KMS-11 (cell line): ENCODE results near the gene CTNNA2.

Experiments used
- H2AFZ ChIP-seq: fragments of 200-600 bp; sonication (generic); 2 replicates; pipeline ENCODE4 v1.6.1; 2016; ENCODE audit warnings: antibody characterized with exemption, mixed run types, low read depth
- H3K27ac ChIP-seq: fragments of 200-600 bp; sonication (generic); 2 replicates; pipeline ENCODE4 v1.6.1; 2016; ENCODE audit warnings: mild to moderate bottlenecking, mixed run types
- H3K27me3 ChIP-seq: fragments of 200-600 bp; sonication (generic); 2 replicates; pipeline ENCODE4 v1.6.1; 2017; ENCODE audit warnings: mild to moderate bottlenecking, low read depth, mixed run types, moderate library complexity; ENCODE audit not compliant: insufficient read depth
- H3K36me3 ChIP-seq: fragments of 200-600 bp; sonication (generic); 2 replicates; pipeline ENCODE4 v1.6.1; 2017; ENCODE audit warnings: mild to moderate bottlenecking, mixed run types; ENCODE audit not compliant: insufficient read depth
- H3K4me1 ChIP-seq: fragments of 200-600 bp; sonication (generic); 2 replicates; pipeline ENCODE4 v1.6.1; 2016; ENCODE audit warnings: mild to moderate bottlenecking, low read depth, mixed run types; ENCODE audit not compliant: poor library complexity, severe bottlenecking
- H3K4me2 ChIP-seq: fragments of 200-600 bp; sonication (generic); 2 replicates; pipeline ENCODE4 v1.7.0; 2016; ENCODE audit warnings: mild to moderate bottlenecking, mixed run types
- H3K4me3 ChIP-seq: fragments of 200-600 bp; sonication (generic); IDR thresholded peaks from 2 replicates; pipeline ENCODE4 v1.6.1; 2017; ENCODE audit warnings: low read depth, low read length, mixed read lengths; ENCODE audit not compliant: insufficient read depth
- H3K79me2 ChIP-seq: fragments of 200-600 bp; sonication (generic); 2 replicates; pipeline ENCODE4 v1.6.1; 2016; ENCODE audit warnings: low read depth, mixed run types; ENCODE audit not compliant: insufficient read depth
- H3K9ac ChIP-seq: fragments of 200-600 bp; sonication (generic); 2 replicates; pipeline ENCODE4 v1.6.1; 2016; ENCODE audit warnings: mild to moderate bottlenecking, mixed run types
- H4K20me1 ChIP-seq: fragments of 200-600 bp; sonication (generic); 2 replicates; pipeline ENCODE4 v1.6.1; 2016; ENCODE audit warnings: mild to moderate bottlenecking, mixed run types; ENCODE audit not compliant: insufficient read depth
- TF ChIP-seq, protein P1 (sequence below): fragments of 200-600 bp; sonication (generic); conservative IDR thresholded peaks from 2 replicates; pipeline ENCODE4 v1.6.1; 2017; ENCODE audit warnings: low read depth, mild to moderate bottlenecking, antibody characterized with exemption, low read length, moderate library complexity, mixed read lengths

Gene CTNNA2

DNA sequence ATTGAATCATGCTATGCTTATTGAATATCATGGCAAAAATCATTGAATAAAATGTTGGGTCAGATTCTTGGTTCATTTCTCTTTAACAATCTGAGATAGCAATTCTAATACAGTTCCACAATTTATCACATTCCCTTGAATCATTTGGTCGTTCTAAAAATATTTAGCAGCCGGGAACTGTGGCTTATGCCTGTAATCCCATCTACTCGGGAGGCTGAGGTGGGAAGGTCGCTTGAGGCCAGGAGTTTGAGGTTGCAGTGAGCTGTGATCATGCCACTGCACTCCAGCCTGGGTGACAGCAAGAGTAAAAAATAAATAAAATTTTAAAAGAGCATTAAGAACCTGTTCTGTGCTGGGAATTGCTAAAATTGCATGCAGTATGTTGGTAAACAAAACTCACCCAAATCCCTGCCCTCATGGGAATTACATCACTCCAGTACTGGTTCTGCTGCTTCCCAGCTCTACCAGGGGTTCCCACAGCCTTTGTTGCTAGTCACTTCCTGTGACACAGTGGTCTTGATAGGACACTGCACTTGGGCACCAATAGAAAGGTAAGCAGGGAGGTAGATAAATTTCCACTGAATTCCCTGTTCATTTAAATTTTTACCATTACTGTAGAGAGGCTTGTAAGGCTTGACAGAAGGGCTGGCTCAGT is 200.4 kb downstream of the CTNNA2 start:
- Histone ChIP-seq H3K79me2 (no peaks in the 10 kb centered on the region), H3K27me3 (no peaks in the 10 kb centered on the region), H4K20me1 (no peaks in the 10 kb centered on the region), H2AFZ (no peak overlapping the region), H3K36me3 (no peaks in the 10 kb centered on the region), H3K4me2 (no peak overlapping the region), H3K4me1 (no peaks in the 10 kb centered on the region), H3K27ac (no peak overlapping the region), H3K4me3 (no peak overlapping the region), H3K9ac (no peak overlapping the region)
- TF ChIP-seq, protein P1, sequence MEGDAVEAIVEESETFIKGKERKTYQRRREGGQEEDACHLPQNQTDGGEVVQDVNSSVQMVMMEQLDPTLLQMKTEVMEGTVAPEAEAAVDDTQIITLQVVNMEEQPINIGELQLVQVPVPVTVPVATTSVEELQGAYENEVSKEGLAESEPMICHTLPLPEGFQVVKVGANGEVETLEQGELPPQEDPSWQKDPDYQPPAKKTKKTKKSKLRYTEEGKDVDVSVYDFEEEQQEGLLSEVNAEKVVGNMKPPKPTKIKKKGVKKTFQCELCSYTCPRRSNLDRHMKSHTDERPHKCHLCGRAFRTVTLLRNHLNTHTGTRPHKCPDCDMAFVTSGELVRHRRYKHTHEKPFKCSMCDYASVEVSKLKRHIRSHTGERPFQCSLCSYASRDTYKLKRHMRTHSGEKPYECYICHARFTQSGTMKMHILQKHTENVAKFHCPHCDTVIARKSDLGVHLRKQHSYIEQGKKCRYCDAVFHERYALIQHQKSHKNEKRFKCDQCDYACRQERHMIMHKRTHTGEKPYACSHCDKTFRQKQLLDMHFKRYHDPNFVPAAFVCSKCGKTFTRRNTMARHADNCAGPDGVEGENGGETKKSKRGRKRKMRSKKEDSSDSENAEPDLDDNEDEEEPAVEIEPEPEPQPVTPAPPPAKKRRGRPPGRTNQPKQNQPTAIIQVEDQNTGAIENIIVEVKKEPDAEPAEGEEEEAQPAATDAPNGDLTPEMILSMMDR: no peak

DNA sequence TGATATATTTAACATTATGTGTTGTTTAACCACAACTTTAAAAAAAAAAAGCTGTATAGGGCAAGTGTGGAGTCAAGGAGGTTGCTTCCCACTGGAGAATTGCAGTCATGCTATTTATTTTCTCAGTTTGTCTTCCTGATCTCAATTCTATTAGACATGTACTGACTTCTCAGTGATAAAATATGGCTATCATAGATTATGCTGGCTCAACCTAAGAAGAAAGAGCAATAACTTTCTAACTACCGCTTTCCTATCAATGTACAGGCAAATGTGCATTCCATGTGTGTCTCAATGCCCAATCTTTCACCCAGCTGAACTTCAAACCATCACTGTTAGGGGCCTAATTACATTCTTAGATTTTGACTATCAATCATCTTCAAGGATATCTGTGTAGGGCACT is 201.4 kb downstream of the CTNNA2 start:
- Histone ChIP-seq H2AFZ (no peak overlapping the region), H3K9ac (no peak overlapping the region), H4K20me1 (no peaks in the 10 kb centered on the region), H3K79me2 (no peaks in the 10 kb centered on the region), H3K4me3 (no peak overlapping the region), H3K27ac (no peak overlapping the region), H3K4me1 (no peaks in the 10 kb centered on the region), H3K4me2 (no peak overlapping the region), H3K27me3 (no peaks in the 10 kb centered on the region), H3K36me3 (no peaks in the 10 kb centered on the region)
- TF ChIP-seq, protein P1: no peak

DNA sequence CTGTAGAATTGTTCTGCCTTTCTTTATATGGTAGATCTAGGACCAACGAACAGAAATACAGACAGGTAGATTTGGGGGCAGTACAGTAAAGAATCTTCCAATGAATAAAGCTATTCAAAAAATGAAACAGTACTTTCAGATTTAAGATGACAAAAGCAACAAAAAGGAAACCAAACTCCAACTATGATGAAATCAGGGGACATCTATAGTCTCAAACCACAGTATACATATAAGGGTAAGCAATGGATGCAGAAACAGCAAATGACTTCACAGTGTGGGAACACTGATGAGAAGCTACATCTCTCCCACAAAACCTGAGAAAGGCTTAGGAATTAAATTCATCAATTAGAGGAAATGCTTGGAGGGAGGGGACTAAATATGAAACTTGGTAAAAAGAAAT is 202.5 kb downstream of the CTNNA2 start:
- Histone ChIP-seq H4K20me1 (no peaks in the 10 kb centered on the region), H3K27ac (no peak overlapping the region), H3K4me3 (no peak overlapping the region), H3K27me3 (no peaks in the 10 kb centered on the region), H3K36me3 (no peaks in the 10 kb centered on the region), H3K4me2 (no peak overlapping the region), H3K4me1 (no peaks in the 10 kb centered on the region), H2AFZ (no peak overlapping the region), H3K9ac (no peak overlapping the region), H3K79me2 (no peaks in the 10 kb centered on the region)
- TF ChIP-seq, protein P1: no peak

DNA sequence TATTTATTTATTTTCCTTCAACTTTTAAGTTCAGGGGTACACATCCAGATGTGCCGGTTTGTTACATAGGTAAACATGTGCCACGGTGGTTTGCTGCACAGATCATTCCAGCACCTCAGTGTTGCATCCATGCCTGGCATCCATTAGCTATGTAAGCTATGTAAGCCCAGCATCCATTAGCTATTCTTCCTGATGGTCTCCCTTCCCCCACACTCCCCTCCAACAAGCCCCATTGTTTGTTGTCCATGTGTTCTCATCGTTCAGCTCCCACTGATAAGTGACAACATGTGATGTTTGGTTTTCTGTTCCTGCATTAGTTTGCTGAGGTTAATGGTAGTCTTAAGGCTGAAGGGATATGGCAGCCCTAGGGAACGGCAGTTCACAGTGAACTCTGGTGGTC is 203.4 kb downstream of the CTNNA2 start:
- Histone ChIP-seq H3K36me3 (no peaks in the 10 kb centered on the region), H3K27me3 (no peaks in the 10 kb centered on the region), H3K9ac (no peak overlapping the region), H3K79me2 (no peaks in the 10 kb centered on the region), H3K27ac (no peak overlapping the region), H2AFZ (no peak overlapping the region), H3K4me1 (no peaks in the 10 kb centered on the region), H4K20me1 (no peaks in the 10 kb centered on the region), H3K4me3 (no peak overlapping the region), H3K4me2 (no peak overlapping the region)
- TF ChIP-seq, protein P1: no peak
